Caco-2 (cell line): ENCODE data around the gene PCDHGA11. TPM values are rescaled to one million over a fixed set of nuclear protein-coding genes. Genes with fewer than 3 reads are reported as not detected.
"Not testable (repeated sequence)": the region's sequence is repeated elsewhere in the genome, so short reads cannot be mapped to it uniquely, and the experiment has no call there.

ENCODE experiments used
- BruUV-seq: library from RNA; stranded (reverse); fragments of 400-500 nt; replicated peaks from 2 replicates; lab custom pipeline; 2021; lab: Mats Ljungman, UMichigan
- CTCF ChIA-PET: fragments of 300-600 bp; sonication (Branson Sonifier 250); formaldehyde crosslinking; loops from one replicate; lab custom pipeline; 2022; ENCODE audit warnings: antibody characterized with exemption; lab: Charles Lee
- POLR2A ChIA-PET: fragments of 300-600 bp; sonication (Branson Sonifier 250); formaldehyde crosslinking; loops from one replicate; lab custom pipeline; 2022; ENCODE audit warnings: antibody characterized with exemption; lab: Charles Lee
- DNase-seq, 2 experiments: peaks; one replicate each; pipeline versions ENCODE4 v3.0.0 to v3.0.0-alpha.2; 2020 to 2022
- H3K27me3 ChIP-seq: replicated peaks from 2 replicates; pipeline ENCODE4 v1.6.0; 2011; ENCODE audit warnings: low read length; ENCODE audit not compliant: control insufficient read depth, insufficient read depth
- H3K36me3 ChIP-seq: 2 replicates; pipeline ENCODE4 v1.5.1; 2011; ENCODE audit warnings: low read length; ENCODE audit not compliant: control insufficient read depth, insufficient read depth
- H3K4me1 ChIP-seq: fragments of 250-450 bp; sonication (Bioruptor Pico); 2 replicates; pipeline ENCODE4 v1.5.1; 2020; ENCODE audit warnings: mild to moderate bottlenecking
- H3K4me3 ChIP-seq: 2 replicates; pipeline ENCODE4 v1.5.1; 2011; ENCODE audit warnings: low read depth, mild to moderate bottlenecking, control low read depth, low read length
- H3K9me3 ChIP-seq: fragments of 250-450 bp; sonication (Bioruptor Pico); 2 replicates; pipeline ENCODE4 v1.5.1; 2020; ENCODE audit warnings: mild to moderate bottlenecking, moderate library complexity
- H3K27ac Mint-ChIP-seq: one replicate; pipeline ENCODE4 v1.8.0; 2022; ENCODE audit warnings: mixed read lengths; ENCODE audit not compliant: unreplicated experiment
- H3K27me3 Mint-ChIP-seq: one replicate; pipeline ENCODE4 v1.8.0; 2022; ENCODE audit warnings: mixed read lengths; ENCODE audit not compliant: insufficient read depth, unreplicated experiment
- H3K36me3 Mint-ChIP-seq: one replicate; pipeline ENCODE4 v1.8.0; 2022; ENCODE audit warnings: mild to moderate bottlenecking, mixed read lengths; ENCODE audit not compliant: insufficient read depth, unreplicated experiment
- H3K4me1 Mint-ChIP-seq: one replicate; pipeline ENCODE4 v1.8.0; 2022; ENCODE audit warnings: low read depth, mixed read lengths; ENCODE audit not compliant: unreplicated experiment
- H3K4me3 Mint-ChIP-seq: one replicate; pipeline ENCODE4 v1.8.0; 2022; ENCODE audit warnings: mild to moderate bottlenecking, moderate library complexity, mixed read lengths; ENCODE audit not compliant: unreplicated experiment
- H3K9me3 Mint-ChIP-seq: one replicate; pipeline ENCODE4 v1.8.0; 2022; ENCODE audit warnings: mixed read lengths; ENCODE audit not compliant: unreplicated experiment
- CTCF ChIP-seq, 2 experiments: fragments of 200-600 bp in 1 of 2; IDR thresholded peaks; 1 replicate in 1 of 2; 2 replicates in 1 of 2; pipeline versions ENCODE4 v1.5.1 to v1.8.0; 2011 to 2022; ENCODE audit warnings: antibody characterized with exemption in 1 of 2, control low read depth in 1 of 2, inconsistent platforms in 1 of 2, low read depth in 1 of 2, low read length in 1 of 2, mild to moderate bottlenecking in 1 of 2, moderate library complexity in 1 of 2; ENCODE audit not compliant: insufficient read depth in 1 of 2, severe bottlenecking in 1 of 2, unreplicated experiment in 1 of 2
- intact Hi-C: fragments of 100-400 bp; cut with micrococcal nuclease; formaldehyde crosslinking; loops from one replicate; pipeline ENCODE4 v1.10.0; 2022; ENCODE audit not compliant: unreplicated experiment
- total RNA-seq: library from RNA; stranded (reverse); gene quantifications from 2 replicates; pipeline ENCODE4 v1.2.3, GENCODE V29; 2022

The PCDHGA11 gene
- total RNA-seq, 1 experiment from 2014 or later = 1.2 TPM

GRCh38 chr5:141373673-141374317 lies 47.1 kb upstream of the PCDHGA11 start, which contains the start of gene PCDHGA6:
PCDHGA6 (plus strand) TSS chr5:141373891; CDS start chr5:141374084, 193 bp downstream.
- intact Hi-C loops = no loop called here
- H3K27ac Mint-ChIP-seq = no peak within 1 kb of the TSS
- CTCF ChIA-PET = interaction anchor here (0.7 kb wide), 1 partner anchor 190 kb away, joined by 3 read pairs; no protein-coding TSS in a partner anchor
- Histone ChIP-seq H3K9me3 (no peaks in the 10 kb centered on the region; the same call in 1 of the 2 replicates), H3K4me3 (no peak within 1 kb of the TSS), H3K36me3 (no peaks in the 10 kb centered on the region), H3K4me1 (no peaks in the 10 kb centered on the region), H3K27me3 (no peaks in the 10 kb centered on the region)
- no peaks in the 10 kb centered on the region for H3K27me3 Mint-ChIP-seq
- POLR2A ChIA-PET = no interaction called here
- TF ChIP-seq CTCF (IDR thresholded peaks at IDR 0.05; ENCODE audit: insufficient read depth in 1 of 2, low read depth in 1 of 2, low read length in 1 of 2, severe bottlenecking in 1 of 2, unreplicated experiment in 1 of 2) = peak; percentile 29
- peak in 1 of 2 experiments; percentile 18 for DNase-seq
- no peaks in the 10 kb centered on the region for H3K36me3 Mint-ChIP-seq
- H3K4me1 Mint-ChIP-seq = no peaks in the 10 kb centered on the region
- no peak within 1 kb of the TSS for H3K4me3 Mint-ChIP-seq
- no peaks in the 10 kb centered on the region for H3K9me3 Mint-ChIP-seq
- no TSS peak for BruUV-seq

GRCh38 chr5:141374627-141375026 lies 46.2 kb upstream of the PCDHGA11 start:
- no peaks in the 10 kb centered on the region for H3K4me1 Mint-ChIP-seq
- no peak overlapping the region for H3K4me3 ChIP-seq
- DNase-seq = no peak
- intact Hi-C loops = no loop called here
- H3K4me1 ChIP-seq = no peaks in the 10 kb centered on the region
- H3K27me3 ChIP-seq = no peaks in the 10 kb centered on the region
- no peaks in the 10 kb centered on the region for H3K36me3 Mint-ChIP-seq
- no peaks in the 10 kb centered on the region for H3K36me3 ChIP-seq
- no peaks in the 10 kb centered on the region for H3K27me3 Mint-ChIP-seq
- H3K9me3 Mint-ChIP-seq = no peaks in the 10 kb centered on the region
- TF ChIP-seq CTCF (IDR thresholded peaks at IDR 0.05; ENCODE audit: insufficient read depth in 1 of 2, low read depth in 1 of 2, low read length in 1 of 2, severe bottlenecking in 1 of 2, unreplicated experiment in 1 of 2) = no peak
- no TSS peak for BruUV-seq
- ChIA-PET CTCF (no interaction called here), POLR2A (no interaction called here)
- H3K9me3 ChIP-seq = no peaks in the 10 kb centered on the region; the same call in 1 of the 2 replicates
- H3K4me3 Mint-ChIP-seq = no peak overlapping the region
- no peak overlapping the region for H3K27ac Mint-ChIP-seq

- CTCF ChIA-PET = not testable (repeated sequence)
These were observed 45.3 kb upstream of the PCDHGA11 start for GRCh38 chr5:141375444-141376155.

More at GRCh38 chr5:141375444-141376155, 45.3 kb upstream of the PCDHGA11 start:
- BruUV-seq, POLR2A ChIA-PET, H3K27me3 Mint-ChIP-seq, H3K27ac Mint-ChIP-seq, H3K27me3 ChIP-seq, intact Hi-C loops, H3K4me3 Mint-ChIP-seq, H3K9me3 Mint-ChIP-seq, H3K4me1 ChIP-seq, DNase-seq, H3K36me3 Mint-ChIP-seq, H3K36me3 ChIP-seq, H3K4me1 Mint-ChIP-seq, H3K9me3 ChIP-seq, H3K4me3 ChIP-seq: not testable (repeated sequence)
